Liver (tissue), 3 donors: ENCODE results near the gene RCAN2.

Source experiments
- ATF3 ChIP-seq: IDR thresholded peaks from 2 replicates; pipeline ENCODE4 v1.6.1; 2016; ENCODE audit warnings: antibody characterized with exemption
- CTCF ChIP-seq: fragments of 150-350 bp; IDR thresholded peaks from 2 replicates; pipeline ENCODE4 v1.5.1; 2017; ENCODE audit warnings: improper control_type of control experiment, low read depth, low read length; ENCODE audit not compliant: missing input control
- FOXA1 ChIP-seq: IDR thresholded peaks from 2 replicates; pipeline ENCODE4 v1.6.1; 2016; ENCODE audit warnings: antibody characterized with exemption
- GABPA ChIP-seq, 2 donors: IDR thresholded peaks in 1 of 2; conservative IDR thresholded peaks in 1 of 2; 2 replicates each; pipeline ENCODE4 v1.6.1; 2016; ENCODE audit warnings: antibody characterized with exemption in 2 of 2, mild to moderate bottlenecking in 1 of 2, moderate library complexity in 1 of 2
- JUND ChIP-seq, 2 donors: IDR thresholded peaks; 2 replicates each; pipeline ENCODE4 v1.6.1; 2016; ENCODE audit warnings: antibody characterized with exemption in 2 of 2
- RAD21 ChIP-seq, 2 donors: IDR thresholded peaks; 2 replicates each; pipeline ENCODE4 v1.6.1; 2016; ENCODE audit warnings: antibody characterized with exemption in 2 of 2, mild to moderate bottlenecking in 2 of 2
- REST ChIP-seq: IDR thresholded peaks from 2 replicates; pipeline ENCODE4 v1.6.1; 2016; ENCODE audit warnings: antibody characterized with exemption, mild to moderate bottlenecking
- SP1 ChIP-seq: IDR thresholded peaks from 2 replicates; pipeline ENCODE4 v1.6.1; 2018; ENCODE audit warnings: antibody characterized with exemption, mild to moderate bottlenecking
- TAF1 ChIP-seq: conservative IDR thresholded peaks from 2 replicates; pipeline ENCODE4 v1.6.1; 2016; ENCODE audit warnings: antibody characterized with exemption, mild to moderate bottlenecking
- YY1 ChIP-seq: IDR thresholded peaks from 2 replicates; pipeline ENCODE4 v1.6.1; 2016; ENCODE audit warnings: antibody characterized with exemption, mild to moderate bottlenecking
- TF ChIP-seq, protein P1 (sequence below): IDR thresholded peaks from 2 replicates; pipeline ENCODE4 v1.6.1; 2016; ENCODE audit warnings: antibody characterized with exemption
- donor health status: healthy.
- donor health status: healthy.

GRCh38 chr6:46422619-46423018, 68.6 kb downstream of the RCAN2 start:
- TF ChIP-seq REST (no peak), CTCF (no peak), RAD21 (IDR thresholded peaks at IDR 0.05) (no peak), GABPA (IDR thresholded peaks at IDR 0.05 in 1 of 2, conservative IDR thresholded peaks at IDR 0.05 in 1 of 2) (no peak), YY1 (no peak), FOXA1 (no peak), ATF3 (no peak), SP1 (no peak), JUND (IDR thresholded peaks at IDR 0.05) (no peak), TAF1 (no peak)
- TF ChIP-seq, protein P1, sequence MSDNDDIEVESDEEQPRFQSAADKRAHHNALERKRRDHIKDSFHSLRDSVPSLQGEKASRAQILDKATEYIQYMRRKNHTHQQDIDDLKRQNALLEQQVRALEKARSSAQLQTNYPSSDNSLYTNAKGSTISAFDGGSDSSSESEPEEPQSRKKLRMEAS: no peak
